ENCODE data around the gene TOR3A. TPM values are rescaled to one million over a fixed set of nuclear protein-coding genes. Genes with fewer than 3 reads are reported as not detected.

Gene TOR3A
- total and polyA plus RNA-seq, 2 of the 8 experiments (the other 6 are each of a cell fraction or from before 2014, with no cell fraction given): 15.3 to 21.4 TPM

DNA sequence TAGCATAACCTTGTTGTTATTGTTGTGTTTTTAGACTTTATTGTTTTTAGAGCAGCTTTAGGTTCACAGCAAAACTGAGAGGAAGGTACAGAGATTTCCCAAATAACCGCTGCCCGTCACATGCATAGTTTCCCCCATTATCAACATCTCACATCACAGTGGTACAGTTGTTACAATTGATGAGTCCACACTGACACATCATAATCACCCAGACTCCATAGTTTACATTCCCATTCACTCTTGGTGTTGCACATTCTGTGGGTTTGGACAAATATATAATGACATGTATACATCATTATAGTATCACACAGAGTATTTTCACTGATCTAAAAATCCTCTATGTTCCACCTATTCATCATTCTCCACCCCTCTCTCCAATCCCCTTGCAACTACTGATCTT lies 25.9 kb upstream of the TOR3A start:
- H3K56ac ChIP-seq (replicated peaks; ENCODE audit: insufficient read length, low read depth, low read length): no peak overlapping the region
- no peak overlapping the region for H2BK20ac ChIP-seq (ENCODE audit: low read length)
- H4K91ac ChIP-seq (replicated peaks; ENCODE audit: insufficient read length, low read length): no peak overlapping the region
- H2BK120ac ChIP-seq (replicated peaks; ENCODE audit: low read depth, low read length): no peak overlapping the region
- ChIA-PET POLR2A (ENCODE audit: partially characterized antibody) (no interaction called here), CTCF (ENCODE audit: partially characterized antibody) (interaction anchor here (1.2 to 1.5 kb wide), 2 partner anchors 14 to 23 kb away, joined by 3 read pairs; no protein-coding TSS in a partner anchor)
- H2BK15ac ChIP-seq (ENCODE audit: low read length): no peak overlapping the region
- no peaks in the 10 kb centered on the region; a peak in 2 of 4 replicates for H3K9me3 ChIP-seq (ENCODE audit: insufficient read depth in 2 of 2, low read depth in 1 of 2, low read length in 1 of 2)
- H2BK5ac ChIP-seq (ENCODE audit: low read depth, low read length): no peak overlapping the region
- H3K4me3 ChIP-seq (ENCODE audit: extremely low read depth in 1 of 4, insufficient read depth in 2 of 4, low read depth in 3 of 4, low read length in 4 of 4): no peak overlapping the region
- no peaks in the 10 kb centered on the region for H3K27me3 ChIP-seq (replicated peaks in 1 of 4; ENCODE audit: control insufficient read depth in 3 of 4, extremely low read depth in 1 of 4, insufficient read depth in 3 of 4, low read length in 3 of 4)
- no peak overlapping the region for H2AFZ ChIP-seq (ENCODE audit: low read length)
- H3K4me2 ChIP-seq (ENCODE audit: insufficient read depth in 1 of 2, low read depth in 2 of 2, low read length in 2 of 2): no peak overlapping the region
- H3K4me1 ChIP-seq (replicated peaks in 1 of 4; ENCODE audit: control insufficient read depth in 3 of 4, insufficient read depth in 4 of 4, low read length in 3 of 4): peaks cover 0 to 9% (median 5%) of the 10 kb centered on the region in 4 experiments; a peak in 5 of 7 replicates
- WGBS, 2 experiments (ENCODE audit: extremely low coverage in 1 of 2, insufficient coverage in 1 of 2, insufficient read length in 1 of 2, insufficient replicate concordance in 2 of 2, low coverage in 1 of 2, low lambda C conversion rate in 2 of 2, missing lambda C conversion rate in 1 of 2): 98% methylated on average over 2 of the region's 2 CpGs; no CpG with 5 or more reads in 1 of the 2 experiments
- no peak overlapping the region for H3K23ac ChIP-seq (ENCODE audit: insufficient read length)
- no peak overlapping the region for H4K5ac ChIP-seq (ENCODE audit: insufficient read length, low read depth, low read length)
- H3K14ac ChIP-seq (ENCODE audit: insufficient read length): no peak overlapping the region
- peaks cover 0 to 13% (median 3%) of the 10 kb centered on the region in 4 experiments; a peak in 4 of 8 replicates for H3K36me3 ChIP-seq (ENCODE audit: control insufficient read depth in 2 of 4, insufficient read depth in 4 of 4, low read length in 3 of 4)
- no peak overlapping the region for H4K8ac ChIP-seq (ENCODE audit: extremely low read depth, insufficient read depth, low read length)
- no peaks in the 10 kb centered on the region for H3K23me2 ChIP-seq (ENCODE audit: low read depth, low read length)
- no peak overlapping the region for H3K27ac ChIP-seq (ENCODE audit: low read depth, low read length)
- no peak overlapping the region for H2BK12ac ChIP-seq (ENCODE audit: low read depth, low read length)
- FAIRE-seq (no peak), DNase-seq (ENCODE audit: low read depth in 1 of 2, low spot score in 2 of 2) (no peak)
- H4K20me1 ChIP-seq (replicated peaks in 1 of 2; ENCODE audit: control insufficient read depth in 1 of 2, insufficient read depth in 2 of 2, low read length in 2 of 2): no peaks in the 10 kb centered on the region
- no peak overlapping the region for H3K9ac ChIP-seq (replicated peaks in 1 of 4; ENCODE audit: extremely low read depth in 1 of 4, low read depth in 3 of 4, low read length in 3 of 4)
- H3K79me2 ChIP-seq (ENCODE audit: control insufficient read depth in 1 of 2, insufficient read depth in 2 of 2, low read length in 2 of 2): no peaks in the 10 kb centered on the region
- H3K79me1 ChIP-seq (ENCODE audit: low read depth, low read length): no peaks in the 10 kb centered on the region
- H3K18ac ChIP-seq (ENCODE audit: extremely low read depth, low read length): no peak overlapping the region
- no peak overlapping the region for H2AK5ac ChIP-seq (ENCODE audit: low read depth, low read length)
- H3K4ac ChIP-seq (replicated peaks; ENCODE audit: insufficient read length, low read depth, low read length): no peak overlapping the region
- TF ChIP-seq, protein P1, sequence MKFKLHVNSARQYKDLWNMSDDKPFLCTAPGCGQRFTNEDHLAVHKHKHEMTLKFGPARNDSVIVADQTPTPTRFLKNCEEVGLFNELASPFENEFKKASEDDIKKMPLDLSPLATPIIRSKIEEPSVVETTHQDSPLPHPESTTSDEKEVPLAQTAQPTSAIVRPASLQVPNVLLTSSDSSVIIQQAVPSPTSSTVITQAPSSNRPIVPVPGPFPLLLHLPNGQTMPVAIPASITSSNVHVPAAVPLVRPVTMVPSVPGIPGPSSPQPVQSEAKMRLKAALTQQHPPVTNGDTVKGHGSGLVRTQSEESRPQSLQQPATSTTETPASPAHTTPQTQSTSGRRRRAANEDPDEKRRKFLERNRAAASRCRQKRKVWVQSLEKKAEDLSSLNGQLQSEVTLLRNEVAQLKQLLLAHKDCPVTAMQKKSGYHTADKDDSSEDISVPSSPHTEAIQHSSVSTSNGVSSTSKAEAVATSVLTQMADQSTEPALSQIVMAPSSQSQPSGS (IDR thresholded peaks at IDR 0.05; ENCODE audit: low read length): no peak
- TF ChIP-seq SP2 (IDR thresholded peaks at IDR 0.05; ENCODE audit: low read length): no peak
- TF ChIP-seq TCF12 (IDR thresholded peaks at IDR 0.05; ENCODE audit: low read depth, low read length): no peak
- no peak for TF ChIP-seq BCL11A (IDR thresholded peaks at IDR 0.05; ENCODE audit: low read depth in 2 of 2, low read length in 2 of 2)
- no peak for TF ChIP-seq ZNF274 (IDR thresholded peaks at IDR 0.05; ENCODE audit: borderline replicate concordance, extremely low read depth, low read length)
- TF ChIP-seq CHD1 (IDR thresholded peaks at IDR 0.05; ENCODE audit: low read depth, low read length): no peak
- no peak for TF ChIP-seq BRCA1 (IDR thresholded peaks at IDR 0.05; ENCODE audit: low read depth, low read length)
- no peak for TF ChIP-seq HDAC2 (IDR thresholded peaks at IDR 0.05; ENCODE audit: borderline replicate concordance in 1 of 2, low read depth in 2 of 2, low read length in 2 of 2)
- TF ChIP-seq POLR2AphosphoS5 (IDR thresholded peaks at IDR 0.05; ENCODE audit: low read depth, low read length): no peak
- no peak for TF ChIP-seq JUN (IDR thresholded peaks at IDR 0.05; ENCODE audit: low read depth, low read length)
- TF ChIP-seq, protein P2, sequence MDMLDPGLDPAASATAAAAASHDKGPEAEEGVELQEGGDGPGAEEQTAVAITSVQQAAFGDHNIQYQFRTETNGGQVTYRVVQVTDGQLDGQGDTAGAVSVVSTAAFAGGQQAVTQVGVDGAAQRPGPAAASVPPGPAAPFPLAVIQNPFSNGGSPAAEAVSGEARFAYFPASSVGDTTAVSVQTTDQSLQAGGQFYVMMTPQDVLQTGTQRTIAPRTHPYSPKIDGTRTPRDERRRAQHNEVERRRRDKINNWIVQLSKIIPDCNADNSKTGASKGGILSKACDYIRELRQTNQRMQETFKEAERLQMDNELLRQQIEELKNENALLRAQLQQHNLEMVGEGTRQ (IDR thresholded peaks at IDR 0.05; ENCODE audit: low read length): no peak
- no peak for TF ChIP-seq TAF7 (optimal IDR thresholded peaks at IDR 0.05; ENCODE audit: borderline replicate concordance, low read depth, low read length)

All from H1 (cell line).